HG03108 (cell line): ENCODE data around the gene LDLRAD4.
"Not testable (repeated sequence)": the region's sequence is repeated elsewhere in the genome, so short reads cannot be mapped to it uniquely, and the experiment has no call there.

Experiments
- ATAC-seq: cut with Tn5 transposase; IDR thresholded peaks from one replicate; pipeline ENCODE4 v1.9.1; 2021; ENCODE audit warnings: moderate library complexity; ENCODE audit not compliant: unreplicated experiment

LDLRAD4 gene

DNA sequence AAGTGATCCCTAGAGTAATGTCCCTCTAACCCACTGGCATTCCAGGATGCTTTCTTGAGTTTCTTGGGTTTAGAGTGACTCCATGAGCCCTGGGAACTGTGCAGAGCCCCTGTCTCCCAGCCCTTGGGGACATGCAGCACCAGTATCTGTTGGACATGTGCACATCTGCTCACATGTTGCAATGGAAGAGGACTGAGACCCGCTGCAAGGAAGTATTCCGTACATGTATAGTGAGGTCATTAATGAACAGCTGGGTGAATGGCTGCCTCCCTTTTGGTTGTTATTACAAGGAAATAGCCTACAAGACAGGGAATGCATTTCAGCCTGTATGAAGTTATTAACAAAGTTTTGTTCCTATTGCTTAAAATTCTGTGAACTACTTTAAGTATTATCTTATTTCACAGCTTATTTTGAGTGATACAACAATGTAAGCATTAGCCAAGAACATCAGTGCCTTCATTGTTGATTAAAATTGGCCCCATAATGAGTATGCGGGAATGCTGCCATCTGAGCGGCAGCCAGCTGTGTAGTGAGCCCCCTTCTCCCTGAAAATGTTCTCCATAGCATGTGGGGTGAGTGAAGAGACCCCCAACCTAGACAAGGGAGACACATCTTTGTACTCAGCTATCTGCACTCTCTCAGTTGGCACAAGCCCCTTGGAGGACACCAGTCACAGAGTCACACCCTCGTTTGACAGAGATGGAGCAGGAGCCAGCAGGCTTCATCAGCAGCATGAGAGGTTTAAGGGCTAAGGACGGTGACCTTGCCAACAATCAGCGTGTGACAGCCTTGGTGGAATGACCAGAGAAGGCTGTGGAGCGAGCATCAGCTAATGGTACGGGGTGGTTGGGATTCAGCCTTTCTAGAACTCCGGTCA is 420.4 kb downstream of the LDLRAD4 start:
- ATAC-seq = no peak

- ATAC-seq = no peak
Measured at GRCh38 chr18:13640266-13640860, 421.8 kb downstream of the LDLRAD4 start.

- no peak for ATAC-seq
Measured at GRCh38 chr18:13641551-13642439, 423.2 kb downstream of the LDLRAD4 start.

DNA sequence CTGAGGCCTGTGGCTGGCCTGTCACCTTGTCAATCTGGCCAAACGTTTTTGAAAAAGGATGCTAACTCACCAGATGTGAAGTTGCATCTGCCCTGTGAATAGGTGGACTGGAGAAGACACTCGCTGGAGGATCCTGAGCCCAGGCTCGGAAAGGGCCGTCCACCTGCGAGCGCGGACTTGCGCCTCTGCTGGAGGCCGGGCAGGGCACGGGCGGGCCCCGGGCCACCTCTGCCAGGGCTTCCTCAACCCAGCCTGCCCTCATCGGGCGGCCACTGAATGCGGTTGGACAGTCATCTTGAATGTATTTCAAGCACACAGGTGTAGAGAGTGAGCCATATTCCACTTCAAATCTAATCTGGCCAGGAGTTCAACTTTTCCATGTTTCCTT is 423.9 kb downstream of the LDLRAD4 start:
- no peak for ATAC-seq

- no peak for ATAC-seq
Measured at GRCh38 chr18:13643261-13643751, 424.7 kb downstream of the LDLRAD4 start.

GRCh38 chr18:13645093-13645492 is 426.5 kb downstream of the LDLRAD4 start:
- no peak for ATAC-seq

- ATAC-seq = no peak
Measured at GRCh38 chr18:13646633-13647032, 428.1 kb downstream of the LDLRAD4 start.

DNA sequence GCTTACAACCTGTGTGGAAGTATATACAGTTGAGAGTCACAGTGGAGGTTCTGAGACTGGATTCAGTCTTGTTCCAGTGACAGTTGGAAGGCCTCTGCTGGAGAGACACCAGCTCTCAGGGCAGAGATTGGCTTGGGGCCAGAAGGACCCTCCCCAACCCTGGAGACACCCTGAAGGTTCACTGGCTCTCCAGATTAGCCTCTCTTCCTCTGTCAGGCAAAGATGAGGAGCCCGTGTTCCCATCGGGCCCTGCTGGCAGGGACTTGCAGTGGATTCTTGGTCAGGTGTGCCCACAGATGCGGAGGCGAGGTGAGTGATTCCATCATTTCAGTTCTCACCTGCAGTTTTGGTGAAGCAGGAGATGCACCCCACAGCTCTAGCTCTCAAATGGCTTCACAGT is 429.2 kb downstream of the LDLRAD4 start:
- ATAC-seq = no peak

DNA sequence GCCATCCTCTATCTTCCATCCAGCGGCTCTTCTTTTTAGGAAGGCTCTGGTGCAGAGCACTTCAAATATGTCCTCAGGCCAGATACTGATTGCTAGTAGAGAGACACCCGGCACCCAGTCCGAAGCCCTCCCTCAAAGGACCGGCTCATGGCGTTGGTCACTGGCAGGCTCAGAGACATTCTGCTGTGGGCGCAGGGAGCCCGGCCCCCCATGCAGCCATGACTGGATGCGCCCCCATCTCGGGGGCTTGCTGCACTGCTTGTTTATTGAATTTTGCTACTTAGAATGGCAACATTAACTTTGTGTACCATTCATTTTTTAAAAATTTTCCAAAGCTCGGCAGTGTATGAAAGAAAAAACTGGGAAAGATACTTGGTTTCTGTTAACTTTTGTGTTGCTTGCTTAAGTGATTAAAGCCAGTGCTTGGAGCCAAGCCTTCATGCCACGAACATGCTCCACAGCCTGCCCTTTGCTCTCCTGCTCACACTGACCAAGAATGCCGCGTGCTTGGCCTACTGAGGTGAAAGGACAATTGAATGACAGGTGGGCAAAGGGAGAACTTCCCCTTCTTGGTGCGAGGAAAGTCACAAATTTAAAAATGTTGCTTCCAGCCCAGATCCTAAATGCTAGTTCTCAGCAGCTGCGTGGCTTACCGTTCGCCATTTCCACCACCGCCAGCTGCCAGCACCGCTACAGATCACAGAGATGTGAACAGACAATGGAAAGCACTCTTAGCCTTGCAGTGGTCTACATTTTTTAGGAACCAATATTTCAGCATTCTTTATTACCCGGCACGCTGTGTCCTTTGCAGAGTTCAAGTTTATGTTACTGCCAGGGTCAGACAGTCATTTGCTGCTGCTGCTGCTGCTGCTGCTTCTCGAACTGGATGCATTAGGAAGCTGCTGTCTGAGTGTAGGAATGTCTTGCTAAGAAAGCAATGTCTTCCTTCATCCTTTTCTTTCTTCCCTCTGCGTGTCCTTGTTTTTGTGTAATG is 431.1 kb downstream of the LDLRAD4 start:
- no peak for ATAC-seq

GRCh38 chr18:13653746-13654433 is 435.3 kb downstream of the LDLRAD4 start:
- no peak for ATAC-seq

GRCh38 chr18:13657974-13658373 is 439.4 kb downstream of the LDLRAD4 start:
- ATAC-seq = no peak

- no peak for ATAC-seq
Measured at GRCh38 chr18:13658436-13659204, 440.1 kb downstream of the LDLRAD4 start.

- ATAC-seq = no peak
Measured at GRCh38 chr18:13660510-13660909, 441.9 kb downstream of the LDLRAD4 start.

DNA sequence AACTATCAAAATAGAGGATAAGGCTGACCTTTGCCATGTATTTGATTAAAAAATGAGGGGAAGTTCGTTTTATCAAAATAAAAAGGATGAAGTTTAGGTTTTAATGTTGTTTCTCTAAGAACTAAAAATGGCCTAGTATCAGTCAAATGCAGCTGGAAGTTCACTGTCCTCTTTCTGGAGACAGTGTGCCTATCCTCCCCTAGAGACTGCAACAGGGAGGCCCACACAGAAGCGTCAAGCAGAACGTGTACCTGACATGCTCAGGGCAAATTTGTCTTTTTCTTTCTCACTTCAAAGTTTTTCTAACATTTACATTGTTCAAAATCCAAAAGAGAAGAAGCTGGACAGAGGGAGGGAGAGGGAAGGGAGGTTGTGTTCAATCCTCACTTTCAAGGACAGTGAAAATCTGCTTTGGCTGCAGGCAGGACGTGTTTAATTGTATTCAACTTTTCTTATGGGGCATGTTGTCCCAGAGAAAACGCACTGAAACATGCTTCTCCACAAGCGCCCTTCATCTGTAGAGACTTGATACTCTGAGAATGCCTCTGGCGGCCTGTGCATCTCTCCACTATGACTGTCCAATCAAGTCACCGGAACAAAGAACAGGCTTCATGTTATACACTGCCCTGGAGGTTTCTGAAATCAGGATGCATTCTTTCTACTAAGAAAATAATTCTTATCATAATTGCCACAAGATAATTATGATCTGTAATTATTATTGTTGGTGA is 442.7 kb downstream of the LDLRAD4 start:
- ATAC-seq = no peak

DNA sequence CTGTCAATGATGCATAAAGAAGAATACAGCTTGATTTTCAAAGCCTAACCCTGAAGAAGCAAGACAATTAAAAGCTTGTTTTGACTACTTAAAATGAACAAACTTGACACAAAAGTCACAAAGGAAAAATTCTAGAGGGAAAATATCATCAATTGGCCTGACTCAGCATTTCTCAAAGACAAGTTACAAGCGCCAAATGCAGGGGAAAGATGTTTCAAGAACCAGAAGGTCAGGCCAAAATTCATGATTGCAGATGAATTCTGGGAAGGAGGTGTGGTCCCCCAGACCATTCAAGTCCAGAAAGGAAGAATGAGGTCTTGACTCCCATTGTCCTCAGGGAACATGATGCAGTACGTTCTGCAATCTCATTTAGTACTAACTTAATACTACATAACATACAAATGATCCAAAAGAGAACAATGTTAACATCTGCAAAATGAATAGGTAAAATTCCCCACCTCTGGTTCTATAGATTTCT is 443.3 kb downstream of the LDLRAD4 start:
- no peak for ATAC-seq

- no peak for ATAC-seq
Measured at GRCh38 chr18:13672657-13673056, 454.1 kb downstream of the LDLRAD4 start.

- no peak for ATAC-seq
Measured at GRCh38 chr18:13676471-13676870, 457.9 kb downstream of the LDLRAD4 start.

- ATAC-seq = not testable (repeated sequence)
Measured at GRCh38 chr18:13677350-13677749, 458.8 kb downstream of the LDLRAD4 start.
